HEK293T (cell line): ENCODE measurements around the gene PGBD5.

Experiments
- ELF4 ChIP-seq: fragments of 450-650 bp; IDR thresholded peaks from 2 replicates; pipeline ENCODE4 v1.6.1; 2017; ENCODE audit warnings: antibody characterized with exemption
- FOXK2 ChIP-seq: fragments of 450-650 bp; IDR thresholded peaks from 2 replicates; pipeline ENCODE4 v1.6.1; 2016; ENCODE audit warnings: mild to moderate bottlenecking
- FOXM1 ChIP-seq: fragments of 450-650 bp; IDR thresholded peaks from 2 replicates; pipeline ENCODE4 v1.6.1; 2017; ENCODE audit warnings: mild to moderate bottlenecking, borderline replicate concordance
- LEF1 ChIP-seq: fragments of 450-650 bp; IDR thresholded peaks from 2 replicates; pipeline ENCODE4 v1.6.1; 2017; ENCODE audit warnings: mild to moderate bottlenecking, borderline replicate concordance
- NFRKB ChIP-seq: fragments of 450-650 bp; IDR thresholded peaks from 2 replicates; pipeline ENCODE4 v1.6.1; 2016; ENCODE audit warnings: mild to moderate bottlenecking, moderate library complexity
- SP1 ChIP-seq: fragments of 450-650 bp; IDR thresholded peaks from 2 replicates; pipeline ENCODE4 v1.6.1; 2017
- SUZ12 ChIP-seq: fragments of 450-650 bp; IDR thresholded peaks from 2 replicates; pipeline ENCODE4 v1.6.1; 2016; ENCODE audit warnings: mild to moderate bottlenecking
- TARDBP ChIP-seq: fragments of 450-650 bp; IDR thresholded peaks from 2 replicates; pipeline ENCODE4 v1.6.1; 2016

GRCh38 chr1:230401101-230401500, 25.0 kb downstream of the PGBD5 start:
- TF ChIP-seq SP1: no peak
- no peak for TF ChIP-seq FOXM1
- no peak for TF ChIP-seq SUZ12
- TF ChIP-seq FOXK2: no peak
- TF ChIP-seq LEF1: no peak
- no peak for TF ChIP-seq NFRKB
- TF ChIP-seq TARDBP: no peak
- TF ChIP-seq ELF4: no peak
